Osteoblast (primary cell): ENCODE data around the gene S100G. TPM values are rescaled to one million over a fixed set of nuclear protein-coding genes. Genes with fewer than 3 reads are reported as not detected.
A peak's percentile ranks its signal among the peaks of the same experiment; 100 is the strongest.

Experiments used
- DNase-seq: peaks from one replicate; pipeline ENCODE4 v3.0.0; 2011; ENCODE audit warnings: low spot score, mixed read lengths; ENCODE audit not compliant: insufficient read length; ENCODE audit errors: missing footprints
- H2AFZ ChIP-seq: 2 replicates; pipeline ENCODE4 v1.6.0; 2011; ENCODE audit warnings: mild to moderate bottlenecking, low read length
- H3K27ac ChIP-seq: 2 replicates; pipeline ENCODE4 v1.5.1; 2011; ENCODE audit warnings: mild to moderate bottlenecking, low read depth, low read length, moderate library complexity
- H3K27me3 ChIP-seq: 2 replicates; pipeline ENCODE4 v1.6.0; 2012; ENCODE audit warnings: mild to moderate bottlenecking, control low read depth, inconsistent platforms, low read length, moderate library complexity; ENCODE audit not compliant: insufficient read depth
- H3K36me3 ChIP-seq: 2 replicates; pipeline ENCODE4 v1.5.1; 2011; ENCODE audit warnings: mild to moderate bottlenecking, low read length, control low read depth, moderate library complexity; ENCODE audit not compliant: insufficient read depth
- H3K4me1 ChIP-seq: 2 replicates; pipeline ENCODE4 v1.5.1; 2011; ENCODE audit warnings: mild to moderate bottlenecking, low read length, control low read depth, moderate library complexity; ENCODE audit not compliant: insufficient read depth
- H3K4me2 ChIP-seq: 2 replicates; pipeline ENCODE4 v1.6.0; 2011; ENCODE audit warnings: mild to moderate bottlenecking, low read length; ENCODE audit not compliant: insufficient read depth
- H3K4me3 ChIP-seq: fragments of 200-600 bp; sonication (generic); 3 replicates; pipeline ENCODE4 v1.5.1; 2012; ENCODE audit warnings: mild to moderate bottlenecking, low read length, inconsistent platforms; ENCODE audit not compliant: insufficient read depth
- H3K79me2 ChIP-seq: 2 replicates; pipeline ENCODE4 v1.6.0; 2012; ENCODE audit warnings: mild to moderate bottlenecking, low read length, control low read depth, inconsistent platforms; ENCODE audit not compliant: insufficient read depth
- H3K9me3 ChIP-seq: 2 replicates; pipeline ENCODE4 v1.5.1; 2011; ENCODE audit warnings: low read depth, low read length, control low read depth
- H4K20me1 ChIP-seq: 2 replicates; pipeline ENCODE4 v1.6.0; 2012; ENCODE audit warnings: mild to moderate bottlenecking, low read length, control low read depth; ENCODE audit not compliant: insufficient read depth
- CTCF ChIP-seq: IDR thresholded peaks from 2 replicates; pipeline ENCODE4 v1.5.1; 2011; ENCODE audit warnings: mild to moderate bottlenecking, low read depth, low read length, moderate library complexity; ENCODE audit errors: extremely low read depth
- total RNA-seq: library from RNA; depleted of rRNA; stranded (reverse); fragments of >200 nt; gene quantifications from 2 replicates; pipeline ENCODE4 v1.2.3, GENCODE V29; 2012

S100G gene
- total RNA-seq, 1 donor = not detected

GRCh38 chrX:16654093-16654492 lies 4.1 kb downstream of the S100G start:
- DNase-seq = no peak
- TF ChIP-seq CTCF = no peak

GRCh38 chrX:16658284-16658683 lies 8.3 kb downstream of the S100G start:
- peak overlapping the region; percentile 79 for H3K27ac ChIP-seq

More at GRCh38 chrX:16654093-16654492, 4.1 kb downstream of the S100G start:
- Histone ChIP-seq H3K36me3 (no peaks in the 10 kb centered on the region), H3K27ac (peak overlapping the region; percentile 12), H3K4me3 (no peak overlapping the region), H3K79me2 (no peaks in the 10 kb centered on the region), H3K4me2 (no peak overlapping the region), H3K9me3 (no peaks in the 10 kb centered on the region), H3K27me3 (no peaks in the 10 kb centered on the region), H3K4me1 (peaks cover 11% of the 10 kb centered on the region), H2AFZ (no peak overlapping the region), H4K20me1 (no peaks in the 10 kb centered on the region)

GRCh38 chrX:16659321-16659720 lies 9.4 kb downstream of the S100G start:
- H3K4me1 ChIP-seq = peaks cover 15% of the 10 kb centered on the region
- no peak for TF ChIP-seq CTCF
- no peaks in the 10 kb centered on the region for H3K9me3 ChIP-seq
- H3K36me3 ChIP-seq = no peaks in the 10 kb centered on the region
- H3K4me3 ChIP-seq = no peak overlapping the region
- H3K27me3 ChIP-seq = no peaks in the 10 kb centered on the region
- no peak for DNase-seq
- H4K20me1 ChIP-seq = no peaks in the 10 kb centered on the region
- peak overlapping the region; percentile 79 for H3K27ac ChIP-seq
- H3K4me2 ChIP-seq = no peak overlapping the region
- no peak overlapping the region for H2AFZ ChIP-seq
- H3K79me2 ChIP-seq = no peaks in the 10 kb centered on the region

More at GRCh38 chrX:16658284-16658683, 8.3 kb downstream of the S100G start:
- no peaks in the 10 kb centered on the region for H4K20me1 ChIP-seq
- no peaks in the 10 kb centered on the region for H3K27me3 ChIP-seq
- no peak for TF ChIP-seq CTCF
- no peaks in the 10 kb centered on the region for H3K36me3 ChIP-seq
- no peak overlapping the region for H2AFZ ChIP-seq
- DNase-seq = no peak
- H3K4me3 ChIP-seq = no peak overlapping the region
- H3K4me2 ChIP-seq = peak overlapping the region; percentile 0
- H3K79me2 ChIP-seq = no peaks in the 10 kb centered on the region
- no peaks in the 10 kb centered on the region for H3K9me3 ChIP-seq
- H3K4me1 ChIP-seq = peaks cover 15% of the 10 kb centered on the region

- no peaks in the 10 kb centered on the region for H3K27me3 ChIP-seq
- DNase-seq = no peak
- H3K4me3 ChIP-seq = no peak overlapping the region
- H3K27ac ChIP-seq = no peak overlapping the region
- no peaks in the 10 kb centered on the region for H4K20me1 ChIP-seq
- no peak overlapping the region for H3K4me2 ChIP-seq
- H2AFZ ChIP-seq = no peak overlapping the region
- H3K36me3 ChIP-seq = no peaks in the 10 kb centered on the region
- H3K4me1 ChIP-seq = peaks cover 20% of the 10 kb centered on the region
- no peaks in the 10 kb centered on the region for H3K79me2 ChIP-seq
- no peak for TF ChIP-seq CTCF
- H3K9me3 ChIP-seq = no peaks in the 10 kb centered on the region
Observed at GRCh38 chrX:16661495-16661894, 11.5 kb downstream of the S100G start.
